OCI-LY1 (cell line): Measurements from ENCODE around the gene ADPGK.

Experiments
- H2AFZ ChIP-seq: fragments of 200-600 bp; sonication (generic), shearing (Covaris generic); 2 replicates; pipeline ENCODE4 v1.6.0; 2014; ENCODE audit warnings: antibody characterized with exemption, mild to moderate bottlenecking, low read length
- H3F3A ChIP-seq: fragments of 200-600 bp; sonication (generic), shearing (Covaris generic); 2 replicates; pipeline ENCODE4 v1.6.0; 2014; ENCODE audit warnings: mild to moderate bottlenecking, antibody characterized with exemption, low read length, moderate library complexity; ENCODE audit not compliant: insufficient read depth
- H3K27ac ChIP-seq: fragments of 200-600 bp; sonication (generic); 2 replicates; pipeline ENCODE4 v1.5.1; 2014; ENCODE audit warnings: low read length, mixed run types, mild to moderate bottlenecking, low read depth; ENCODE audit not compliant: poor library complexity, severe bottlenecking
- H3K27me3 ChIP-seq: fragments of 200-600 bp; sonication (generic); 2 replicates; pipeline ENCODE4 v1.6.0; 2014; ENCODE audit warnings: antibody characterized with exemption, mild to moderate bottlenecking, low read length, moderate library complexity; ENCODE audit not compliant: insufficient read depth
- H3K36me3 ChIP-seq: fragments of 200-600 bp; sonication (generic); 2 replicates; pipeline ENCODE4 v1.6.1; 2014; ENCODE audit warnings: mild to moderate bottlenecking, antibody characterized with exemption, low read length, moderate library complexity, mixed read lengths; ENCODE audit not compliant: insufficient read depth
- H3K4me1 ChIP-seq: fragments of 200-600 bp; sonication (generic); 2 replicates; pipeline ENCODE4 v1.5.1; 2014; ENCODE audit warnings: mild to moderate bottlenecking, low read length, moderate library complexity; ENCODE audit not compliant: insufficient read depth, severe bottlenecking
- H3K4me2 ChIP-seq: fragments of 200-600 bp; sonication (generic), shearing (Covaris generic); 2 replicates; pipeline ENCODE4 v1.6.1; 2014; ENCODE audit warnings: low read length
- H3K4me3 ChIP-seq: fragments of 200-600 bp; sonication (generic); 2 replicates; pipeline ENCODE4 v1.5.1; 2014; ENCODE audit warnings: low read length, low read depth, mild to moderate bottlenecking, mixed read lengths; ENCODE audit not compliant: poor library complexity, severe bottlenecking
- H3K79me2 ChIP-seq: fragments of 200-600 bp; shearing (Covaris generic); 2 replicates; pipeline ENCODE4 v1.6.1; 2016; ENCODE audit warnings: mixed run types, low read length, mixed read lengths; ENCODE audit not compliant: insufficient read depth
- H3K9ac ChIP-seq: fragments of 200-600 bp; sonication (generic), shearing (Covaris generic); 2 replicates; pipeline ENCODE4 v1.6.1; 2014; ENCODE audit warnings: mild to moderate bottlenecking, low read length, mixed read lengths
- H3K9me2 ChIP-seq: fragments of 200-600 bp; sonication (generic), shearing (Covaris generic); 2 replicates; pipeline ENCODE4 v1.6.1; 2014; ENCODE audit warnings: low read depth, mild to moderate bottlenecking, low read length, mixed read lengths
- H3K9me3 ChIP-seq: fragments of 200-600 bp; shearing (Covaris generic); 2 replicates; pipeline ENCODE4 v1.6.1; 2014; ENCODE audit warnings: low read length, mixed read lengths
- H4K20me1 ChIP-seq: fragments of 200-600 bp; sonication (generic), shearing (Covaris generic); 2 replicates; pipeline ENCODE4 v1.6.0; 2016; ENCODE audit warnings: mild to moderate bottlenecking, low read length; ENCODE audit not compliant: insufficient read depth
- EZH2 ChIP-seq: fragments of 200-600 bp; sonication (generic), shearing (Covaris generic); IDR thresholded peaks from 2 replicates; pipeline ENCODE4 v1.8.0; 2017; ENCODE audit warnings: borderline replicate concordance, mixed run types, mild to moderate bottlenecking, antibody characterized with exemption, low read length, moderate library complexity, mixed read lengths
- TF ChIP-seq, protein P1 (sequence below): fragments of 200-600 bp; sonication (generic), shearing (Covaris generic); IDR thresholded peaks from 2 replicates; pipeline ENCODE4 v1.5.1; 2017; ENCODE audit warnings: mild to moderate bottlenecking, antibody characterized with exemption, low read length, moderate library complexity, mixed read lengths

The ADPGK gene

DNA sequence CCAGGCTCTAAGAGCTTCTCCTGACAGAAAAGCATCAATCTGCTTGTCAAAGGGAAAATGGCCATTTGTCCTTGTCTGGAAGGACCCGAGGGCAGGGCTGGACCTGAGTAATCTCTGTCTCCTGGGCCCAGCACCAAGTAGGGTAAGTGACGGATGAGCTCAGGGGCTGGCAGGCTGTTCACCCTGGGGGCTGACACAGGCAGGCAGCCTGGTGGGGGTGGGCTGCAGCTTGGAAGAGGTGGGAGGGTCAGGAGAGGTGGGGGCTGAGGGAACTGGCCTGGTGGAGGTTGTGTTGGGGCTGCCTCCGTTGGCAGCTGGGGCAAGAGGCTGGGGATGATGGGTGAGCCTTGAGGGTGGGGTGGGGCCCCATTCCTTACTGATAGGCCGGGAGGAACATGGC is 42.3 kb upstream of the ADPGK start:
- TF ChIP-seq, protein P1, sequence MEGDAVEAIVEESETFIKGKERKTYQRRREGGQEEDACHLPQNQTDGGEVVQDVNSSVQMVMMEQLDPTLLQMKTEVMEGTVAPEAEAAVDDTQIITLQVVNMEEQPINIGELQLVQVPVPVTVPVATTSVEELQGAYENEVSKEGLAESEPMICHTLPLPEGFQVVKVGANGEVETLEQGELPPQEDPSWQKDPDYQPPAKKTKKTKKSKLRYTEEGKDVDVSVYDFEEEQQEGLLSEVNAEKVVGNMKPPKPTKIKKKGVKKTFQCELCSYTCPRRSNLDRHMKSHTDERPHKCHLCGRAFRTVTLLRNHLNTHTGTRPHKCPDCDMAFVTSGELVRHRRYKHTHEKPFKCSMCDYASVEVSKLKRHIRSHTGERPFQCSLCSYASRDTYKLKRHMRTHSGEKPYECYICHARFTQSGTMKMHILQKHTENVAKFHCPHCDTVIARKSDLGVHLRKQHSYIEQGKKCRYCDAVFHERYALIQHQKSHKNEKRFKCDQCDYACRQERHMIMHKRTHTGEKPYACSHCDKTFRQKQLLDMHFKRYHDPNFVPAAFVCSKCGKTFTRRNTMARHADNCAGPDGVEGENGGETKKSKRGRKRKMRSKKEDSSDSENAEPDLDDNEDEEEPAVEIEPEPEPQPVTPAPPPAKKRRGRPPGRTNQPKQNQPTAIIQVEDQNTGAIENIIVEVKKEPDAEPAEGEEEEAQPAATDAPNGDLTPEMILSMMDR = no peak
- no peak for TF ChIP-seq EZH2
- no peak overlapping the region for H3K27ac ChIP-seq

DNA sequence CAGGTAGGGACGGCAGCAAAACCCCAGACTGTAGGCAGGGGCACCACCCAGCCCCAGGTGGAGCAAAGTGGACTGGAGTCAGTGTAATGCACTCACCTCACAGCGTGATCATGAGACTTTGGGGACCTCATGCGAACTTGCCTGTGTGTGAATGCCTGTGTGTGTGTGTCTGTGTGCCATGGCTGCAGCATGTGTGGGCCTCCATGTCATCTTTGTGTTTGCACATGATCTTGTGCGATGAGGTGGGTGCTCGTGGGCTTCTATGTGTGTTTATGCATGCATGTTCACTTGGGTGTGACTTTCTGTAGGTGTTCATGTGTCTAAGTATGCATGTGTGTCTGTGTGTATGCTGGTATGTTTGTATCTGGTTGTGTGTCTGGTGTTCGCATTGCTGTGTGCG is 41.2 kb upstream of the ADPGK start:
- TF ChIP-seq, protein P1 = no peak
- TF ChIP-seq EZH2 = no peak
- no peaks in the 10 kb centered on the region for H3K79me2 ChIP-seq

More for the DNA sequence above, 42.3 kb upstream of the ADPGK start:
- Histone ChIP-seq H3K27me3 (no peaks in the 10 kb centered on the region), H3K4me1 (no peaks in the 10 kb centered on the region), H3K36me3 (no peaks in the 10 kb centered on the region), H3K79me2 (no peaks in the 10 kb centered on the region), H3K9ac (no peak overlapping the region), H3K4me2 (no peak overlapping the region), H4K20me1 (no peaks in the 10 kb centered on the region), H3K9me2 (no peaks in the 10 kb centered on the region), H2AFZ (no peak overlapping the region), H3K9me3 (no peaks in the 10 kb centered on the region), H3K4me3 (no peak overlapping the region), H3F3A (no peaks in the 10 kb centered on the region)

DNA sequence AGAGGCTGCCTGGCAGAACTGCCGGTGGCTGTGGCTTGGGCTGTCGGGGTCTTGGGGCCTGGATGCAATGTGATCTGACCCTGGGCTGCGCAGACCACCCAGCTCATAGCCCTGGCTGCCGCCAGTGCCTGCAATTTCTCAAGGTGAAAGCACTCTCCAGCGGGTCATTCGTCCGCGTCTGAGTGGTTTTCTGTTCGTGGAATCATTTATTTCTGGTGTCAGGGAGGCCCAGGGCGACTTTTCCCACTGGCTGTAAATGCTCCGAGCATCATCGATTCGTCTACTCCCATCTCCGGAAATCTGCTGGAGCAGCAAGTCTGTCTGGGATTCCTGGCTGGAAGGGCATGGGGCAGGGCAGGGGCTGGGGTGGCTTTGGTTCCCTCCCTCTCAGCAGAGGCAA is 40.6 kb upstream of the ADPGK start:
- H3K9me2 ChIP-seq = no peaks in the 10 kb centered on the region
- H3K9me3 ChIP-seq = no peaks in the 10 kb centered on the region
- H3K4me3 ChIP-seq = no peak overlapping the region
- no peak overlapping the region for H3K9ac ChIP-seq
- TF ChIP-seq, protein P1 = no peak
- TF ChIP-seq EZH2 = no peak
- no peak overlapping the region for H3K4me2 ChIP-seq
- H3K36me3 ChIP-seq = no peaks in the 10 kb centered on the region
- no peaks in the 10 kb centered on the region for H3K79me2 ChIP-seq
- H3K4me1 ChIP-seq = no peaks in the 10 kb centered on the region
- H3K27me3 ChIP-seq = no peaks in the 10 kb centered on the region
- H3K27ac ChIP-seq = no peak overlapping the region
- no peaks in the 10 kb centered on the region for H3F3A ChIP-seq
- no peaks in the 10 kb centered on the region for H4K20me1 ChIP-seq
- H2AFZ ChIP-seq = no peak overlapping the region

More for the DNA sequence above, 41.2 kb upstream of the ADPGK start:
- H3K9me2 ChIP-seq = no peaks in the 10 kb centered on the region
- no peaks in the 10 kb centered on the region for H3K9me3 ChIP-seq
- no peak overlapping the region for H2AFZ ChIP-seq
- no peaks in the 10 kb centered on the region for H4K20me1 ChIP-seq
- H3K4me2 ChIP-seq = no peak overlapping the region
- no peaks in the 10 kb centered on the region for H3K36me3 ChIP-seq
- H3K4me3 ChIP-seq = no peak overlapping the region
- no peaks in the 10 kb centered on the region for H3K27me3 ChIP-seq
- no peaks in the 10 kb centered on the region for H3F3A ChIP-seq
- no peak overlapping the region for H3K27ac ChIP-seq
- no peaks in the 10 kb centered on the region for H3K4me1 ChIP-seq
- H3K9ac ChIP-seq = no peak overlapping the region
